Activated naive CD4-positive, alpha-beta T cell treated with anti-CD3 and anti-CD28 coated beads for 36 hours (primary cell): ENCODE data around the gene IFNA14. TPM values are rescaled to one million over a fixed set of nuclear protein-coding genes. Genes with fewer than 3 reads are reported as not detected.

ENCODE experiments used
- CTCF ChIA-PET: fragments of 350-600 bp; sonication (Branson Sonifier 250); formaldehyde crosslinking; loops from one replicate; lab custom pipeline; 2021; ENCODE audit warnings: antibody characterized with exemption; lab: Charles Lee
- DNase-seq: peaks from one replicate; pipeline ENCODE4 v3.0.0-alpha.2; 2020
- H3K27ac Mint-ChIP-seq: one replicate; pipeline ENCODE4 v1.8.0; 2021; ENCODE audit warnings: mild to moderate bottlenecking, mixed read lengths
- H3K27me3 Mint-ChIP-seq: one replicate; pipeline ENCODE4 v1.8.0; 2021; ENCODE audit warnings: low read depth, mixed read lengths
- H3K36me3 Mint-ChIP-seq: one replicate; pipeline ENCODE4 v1.8.0; 2021; ENCODE audit warnings: low read depth, mixed read lengths
- H3K4me1 Mint-ChIP-seq: one replicate; pipeline ENCODE4 v1.8.0; 2021; ENCODE audit warnings: low read depth, mixed read lengths
- H3K4me3 Mint-ChIP-seq: one replicate; pipeline ENCODE4 v1.8.0; 2021; ENCODE audit warnings: mild to moderate bottlenecking, moderate library complexity, mixed read lengths
- H3K9me3 Mint-ChIP-seq: one replicate; pipeline ENCODE4 v1.8.0; 2021; ENCODE audit warnings: mixed read lengths
- intact Hi-C: fragments of 100-400 bp; cut with micrococcal nuclease; formaldehyde crosslinking; loops from one replicate; pipeline ENCODE4 v1.15.1; 2023
- total RNA-seq, 2 experiments: library from RNA; stranded (reverse); gene quantifications; one replicate each; pipeline ENCODE4 v1.2.3, GENCODE V29; 2021

Gene IFNA14
- not detected for total RNA-seq

GRCh38 chr9:21239911-21240310, at the start of gene IFNA14:
Gene IFNA14, minus strand, starts transcription at chr9:21240005. Its CDS starts 70 bp downstream, at chr9:21239935.
- intact Hi-C loops = loop anchor here (5.0 kb wide), 3 partner anchors 77 to 217 kb away; no protein-coding TSS in a partner anchor
- H3K36me3 Mint-ChIP-seq = no peaks in the 10 kb centered on the region
- H3K27me3 Mint-ChIP-seq = peaks cover 2% of the 10 kb centered on the region
- peaks cover 8% of the 10 kb centered on the region for H3K4me1 Mint-ChIP-seq
- H3K27ac Mint-ChIP-seq = no peak within 1 kb of the TSS
- CTCF ChIA-PET = interaction anchor here (1.4 kb wide), 1 partner anchor 12 kb away, joined by 5 read pairs; no protein-coding TSS in a partner anchor
- DNase-seq = no peak
- H3K4me3 Mint-ChIP-seq = no peak within 1 kb of the TSS
- H3K9me3 Mint-ChIP-seq = no peaks in the 10 kb centered on the region

- Mint-ChIP-seq H3K4me1 (no peaks in the 10 kb centered on the region), H3K9me3 (no peaks in the 10 kb centered on the region), H3K27ac (no peak overlapping the region), H3K4me3 (no peak overlapping the region), H3K36me3 (no peaks in the 10 kb centered on the region), H3K27me3 (peaks cover 13% of the 10 kb centered on the region)
- intact Hi-C loops = no loop called here
- CTCF ChIA-PET = no interaction called here
- DNase-seq = no peak
These were observed 47.5 kb upstream of the IFNA14 start for GRCh38 chr9:21287280-21287679.

DNA sequence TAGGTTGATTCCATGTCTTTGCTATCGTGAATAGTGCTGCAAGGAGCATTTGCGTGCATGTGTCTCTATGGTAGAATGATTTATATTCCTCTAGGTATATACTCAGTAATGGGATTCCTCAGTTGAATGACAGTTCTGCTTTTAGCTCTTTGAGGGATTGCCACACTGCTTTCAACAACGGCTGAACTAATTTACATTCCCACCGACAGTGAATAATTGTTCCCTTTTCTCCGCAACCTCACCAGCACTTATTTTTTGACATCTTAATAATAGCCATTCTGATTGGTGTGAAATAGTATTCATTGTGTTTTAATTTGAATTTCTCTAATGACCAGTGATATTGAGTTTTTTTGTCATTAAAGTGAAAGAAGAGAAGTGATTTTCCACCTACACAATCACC, 46.9 kb upstream of the IFNA14 start:
- no peak for DNase-seq
- no peaks in the 10 kb centered on the region for H3K4me1 Mint-ChIP-seq
- H3K9me3 Mint-ChIP-seq = no peaks in the 10 kb centered on the region
- intact Hi-C loops = no loop called here
- no peak overlapping the region for H3K27ac Mint-ChIP-seq
- no peak overlapping the region for H3K4me3 Mint-ChIP-seq
- CTCF ChIA-PET = no interaction called here
- H3K36me3 Mint-ChIP-seq = no peaks in the 10 kb centered on the region
- H3K27me3 Mint-ChIP-seq = peaks cover 11% of the 10 kb centered on the region

DNA sequence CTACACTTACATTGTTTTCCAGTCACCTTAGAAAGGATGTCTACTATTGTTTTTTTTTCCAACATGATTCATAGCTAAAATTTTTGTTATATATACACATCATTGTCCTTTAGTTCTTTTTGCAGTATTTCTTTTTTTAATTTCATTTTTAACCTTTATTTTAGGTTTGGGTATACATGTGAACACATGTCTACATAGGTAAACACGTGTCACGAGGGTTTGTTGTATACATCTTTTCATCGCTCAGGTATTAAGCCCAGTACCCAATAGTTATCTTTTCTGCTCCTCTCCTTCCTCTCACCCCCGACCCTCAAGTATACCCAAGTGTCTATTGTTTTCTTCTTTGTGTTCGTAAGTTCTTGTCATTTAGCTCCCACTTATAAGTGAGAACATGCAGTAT, 46.3 kb upstream of the IFNA14 start:
- Mint-ChIP-seq H3K27me3 (peaks cover 11% of the 10 kb centered on the region), H3K4me3 (no peak overlapping the region), H3K36me3 (no peaks in the 10 kb centered on the region), H3K9me3 (no peaks in the 10 kb centered on the region), H3K27ac (no peak overlapping the region), H3K4me1 (no peaks in the 10 kb centered on the region)
- DNase-seq = no peak
- CTCF ChIA-PET = no interaction called here
- intact Hi-C loops = no loop called here

- Mint-ChIP-seq H3K4me1 (no peaks in the 10 kb centered on the region), H3K9me3 (no peaks in the 10 kb centered on the region), H3K4me3 (no peak overlapping the region), H3K36me3 (no peaks in the 10 kb centered on the region), H3K27me3 (peaks cover 22% of the 10 kb centered on the region), H3K27ac (no peak overlapping the region)
- CTCF ChIA-PET = no interaction called here
- no peak for DNase-seq
- intact Hi-C loops = no loop called here
These were observed 41.5 kb upstream of the IFNA14 start for GRCh38 chr9:21281275-21281674.

- H3K9me3 Mint-ChIP-seq = peaks cover 2% of the 10 kb centered on the region
- CTCF ChIA-PET = no interaction called here
- peaks cover 17% of the 10 kb centered on the region for H3K27me3 Mint-ChIP-seq
- H3K4me3 Mint-ChIP-seq = no peak overlapping the region
- DNase-seq = no peak
- intact Hi-C loops = no loop called here
- H3K27ac Mint-ChIP-seq = no peak overlapping the region
- no peaks in the 10 kb centered on the region for H3K36me3 Mint-ChIP-seq
- no peaks in the 10 kb centered on the region for H3K4me1 Mint-ChIP-seq
These were observed 28.5 kb upstream of the IFNA14 start for GRCh38 chr9:21268347-21268657.

DNA sequence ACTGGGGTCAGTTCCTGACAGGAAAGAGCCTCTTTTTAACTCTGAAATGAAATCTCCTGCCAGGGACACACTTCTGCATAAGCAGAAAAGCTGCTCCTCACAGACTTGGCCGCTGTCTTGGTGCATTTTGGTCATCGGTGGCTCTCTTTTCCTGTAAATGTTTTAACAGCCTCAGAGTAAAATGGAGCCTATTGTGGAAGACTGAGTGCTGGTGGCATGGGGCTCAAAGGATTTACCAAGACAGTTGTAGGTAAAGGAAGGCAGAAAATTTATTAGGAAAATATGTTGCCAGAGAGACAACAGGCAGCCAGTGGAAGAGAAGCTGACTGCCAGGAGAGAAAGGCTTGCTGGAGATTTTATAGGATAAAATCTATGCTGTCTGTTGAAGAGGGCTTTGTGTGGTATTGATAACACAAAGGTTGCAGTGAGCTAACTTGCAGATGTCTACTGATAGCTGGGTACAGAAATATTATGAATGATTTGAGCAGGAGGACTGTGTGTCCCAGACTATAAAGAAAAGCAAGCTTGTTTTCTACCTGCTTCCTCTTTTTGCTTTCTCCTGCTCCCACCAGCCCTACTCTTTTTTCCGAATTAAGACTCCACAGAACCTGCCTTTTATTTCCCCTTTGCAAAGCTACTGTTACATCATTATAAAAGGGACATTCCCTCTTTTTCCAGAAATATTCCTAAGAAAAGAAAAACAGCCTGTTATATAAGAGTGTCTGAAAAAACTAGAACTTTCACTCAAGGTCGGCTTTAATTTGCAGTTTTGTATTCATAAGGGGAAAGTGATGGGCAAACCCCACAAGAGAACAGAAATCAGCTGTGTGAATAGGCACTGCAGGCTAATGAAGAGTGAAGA, 27.9 kb upstream of the IFNA14 start:
- intact Hi-C loops = no loop called here
- Mint-ChIP-seq H3K36me3 (no peaks in the 10 kb centered on the region), H3K9me3 (peaks cover 2% of the 10 kb centered on the region), H3K27ac (no peak overlapping the region), H3K27me3 (peaks cover 13% of the 10 kb centered on the region), H3K4me1 (no peaks in the 10 kb centered on the region), H3K4me3 (no peak overlapping the region)
- CTCF ChIA-PET = no interaction called here
- no peak for DNase-seq

GRCh38 chr9:21266733-21267484, 27.1 kb upstream of the IFNA14 start:
- Mint-ChIP-seq H3K4me3 (no peak overlapping the region), H3K36me3 (no peaks in the 10 kb centered on the region), H3K27me3 (peaks cover 12% of the 10 kb centered on the region), H3K4me1 (no peaks in the 10 kb centered on the region), H3K9me3 (peaks cover 2% of the 10 kb centered on the region), H3K27ac (no peak overlapping the region)
- intact Hi-C loops = no loop called here
- no peak for DNase-seq
- CTCF ChIA-PET = no interaction called here

DNA sequence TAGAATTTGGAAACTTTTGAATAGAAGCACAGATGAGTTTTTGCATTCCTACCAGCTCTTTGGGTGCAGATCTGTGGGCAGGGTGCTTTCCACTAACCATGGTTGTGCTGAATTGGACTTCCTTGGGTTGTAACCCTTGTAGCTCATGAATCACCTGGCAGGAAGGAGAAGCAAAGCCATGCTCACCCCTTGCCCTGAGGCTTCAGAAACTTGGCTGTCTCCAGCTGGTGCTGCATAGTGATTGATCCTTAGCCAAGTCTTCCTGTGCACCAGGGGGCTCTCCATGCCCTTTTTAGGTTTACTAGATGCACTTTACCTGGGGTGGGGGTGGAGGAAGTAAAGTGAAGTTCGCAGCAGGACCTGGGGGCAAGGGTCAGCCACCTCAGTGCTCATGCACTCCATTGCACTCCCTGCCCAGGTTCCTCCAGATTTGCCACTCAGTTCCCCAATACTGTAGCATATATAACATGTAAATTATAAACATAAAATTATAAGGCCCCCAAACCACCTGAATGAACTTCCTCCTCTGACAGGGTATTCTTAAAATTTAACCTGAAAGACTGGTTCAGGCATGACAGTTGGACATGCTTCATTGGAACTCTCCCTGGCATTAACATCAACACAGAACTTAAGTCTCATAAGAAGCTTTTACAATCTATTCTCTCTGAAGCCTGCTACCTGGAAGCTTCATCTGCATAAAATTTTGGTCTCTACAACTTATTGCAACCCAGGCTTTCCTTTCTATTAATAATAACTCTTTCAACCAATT, 25.8 kb upstream of the IFNA14 start:
- Mint-ChIP-seq H3K27ac (no peak overlapping the region), H3K4me1 (no peaks in the 10 kb centered on the region), H3K4me3 (no peak overlapping the region), H3K36me3 (no peaks in the 10 kb centered on the region), H3K9me3 (no peaks in the 10 kb centered on the region), H3K27me3 (peaks cover 4% of the 10 kb centered on the region)
- CTCF ChIA-PET = no interaction called here
- no peak for DNase-seq
- intact Hi-C loops = no loop called here

- no peaks in the 10 kb centered on the region for H3K27me3 Mint-ChIP-seq
- H3K4me3 Mint-ChIP-seq = no peak overlapping the region
- CTCF ChIA-PET = interaction anchor here (0.5 kb wide), 1 partner anchor 122 kb away, joined by 3 read pairs; no protein-coding TSS in a partner anchor
- DNase-seq = no peak
- no peaks in the 10 kb centered on the region for H3K36me3 Mint-ChIP-seq
- H3K4me1 Mint-ChIP-seq = peaks cover 4% of the 10 kb centered on the region
- H3K9me3 Mint-ChIP-seq = peaks cover 3% of the 10 kb centered on the region
- H3K27ac Mint-ChIP-seq = no peak overlapping the region
- intact Hi-C loops = no loop called here
These were observed 15.9 kb upstream of the IFNA14 start for GRCh38 chr9:21255538-21256212.

- CTCF ChIA-PET = interaction anchor here (0.6 to 3.3 kb wide), 18 partner anchors 17 to 522 kb away, joined by 3 to 14 read pairs (median 4); partner anchors contain the start of gene IFNA17
- DNase-seq = peak; percentile 38
- Mint-ChIP-seq H3K4me1 (peaks cover 4% of the 10 kb centered on the region), H3K27ac (no peak overlapping the region), H3K36me3 (no peaks in the 10 kb centered on the region), H3K9me3 (no peaks in the 10 kb centered on the region), H3K4me3 (no peak overlapping the region), H3K27me3 (peaks cover 3% of the 10 kb centered on the region)
- intact Hi-C loops = loop anchor here (2.0 kb wide), 2 partner anchors 58 to 144 kb away; no protein-coding TSS in a partner anchor
These were observed 13.1 kb upstream of the IFNA14 start for GRCh38 chr9:21252721-21253547.
